Activated naive CD8-positive, alpha-beta T cell treated with anti-CD3 and anti-CD28 coated beads, Interleukin-2, amount 50 U/mL, for 16 hours (primary cell): Measurements from ENCODE around the gene PHAX.
"Not testable (repeated sequence)": the region's sequence is repeated elsewhere in the genome, so short reads cannot be mapped to it uniquely, and the experiment has no call there.

ENCODE experiments used
- DNase-seq: peaks from one replicate; pipeline ENCODE4 v3.0.0-alpha.2; 2020; ENCODE audit warnings: low read depth, low spot score

The PHAX gene

GRCh38 chr5:126656401-126657007 is 55.8 kb downstream of the PHAX start:
- DNase-seq = no peak

- DNase-seq = no peak
These were observed 57.8 kb downstream of the PHAX start for GRCh38 chr5:126658561-126658960.

- no peak for DNase-seq
These were observed 59.2 kb downstream of the PHAX start for GRCh38 chr5:126659805-126660482.

- no peak for DNase-seq
These were observed 63.8 kb downstream of the PHAX start for GRCh38 chr5:126664586-126664985.

- DNase-seq = not testable (repeated sequence)
These were observed 69.4 kb downstream of the PHAX start for GRCh38 chr5:126670109-126670508.

- not testable (repeated sequence) for DNase-seq
These were observed 70.9 kb downstream of the PHAX start for GRCh38 chr5:126671681-126672080.

- DNase-seq = no peak
These were observed 72.7 kb downstream of the PHAX start for GRCh38 chr5:126673477-126673876.

GRCh38 chr5:126674145-126674544 is 73.4 kb downstream of the PHAX start:
- DNase-seq = no peak

GRCh38 chr5:126675338-126675737 is 74.6 kb downstream of the PHAX start:
- no peak for DNase-seq

- peak; percentile 46 for DNase-seq
These were observed 75.5 kb downstream of the PHAX start for GRCh38 chr5:126676195-126676624.
